SK-N-SH (cell line): Measurements from ENCODE around the gene NDEL1. TPM values are rescaled to one million over a fixed set of nuclear protein-coding genes. Genes with fewer than 3 reads are reported as not detected.
A peak's percentile ranks its signal among the peaks of the same experiment; 100 is the strongest.

Source experiments
- CTCF ChIA-PET: fragments of 300-600, 350-600 bp; formaldehyde crosslinking; extraction: SDS; loops from one replicate; lab custom pipeline; 2021; lab: Yijun Ruan, JAX
- POLR2A ChIA-PET: fragments of 350-600 bp; sonication (Branson Sonifier 250); formaldehyde crosslinking; extraction: SDS; loops from one replicate; lab custom pipeline; 2020; ENCODE audit warnings: antibody characterized with exemption, inconsistent platforms; lab: Yijun Ruan, JAX
- DNase-seq: peaks from one replicate; pipeline ENCODE4 v3.0.0; 2012
- H2AFZ ChIP-seq: fragments of 200-600 bp; sonication (generic); 2 replicates; pipeline ENCODE4 v1.8.1; 2016; ENCODE audit warnings: antibody characterized with exemption, mild to moderate bottlenecking, low read depth
- H3F3A ChIP-seq: fragments of 200-600 bp; sonication (generic); replicated peaks from 2 replicates; pipeline ENCODE3; 2016; ENCODE audit warnings: antibody characterized with exemption, mild to moderate bottlenecking; ENCODE audit not compliant: insufficient read depth
- H3K27ac ChIP-seq, 2 experiments: fragments of 200-500 bp in 1 of 2; fragments of 200-600 bp in 1 of 2; sonication (Bioruptor generic) in 1 of 2; sonication (generic), shearing (Covaris generic) in 1 of 2; 2 replicates each; pipeline versions ENCODE4 v1.5.1 to v1.6.1; 2014 to 2016; ENCODE audit warnings: low read depth in 2 of 2, inconsistent platforms in 1 of 2, low read length in 1 of 2, mild to moderate bottlenecking in 1 of 2, mixed read lengths in 1 of 2
- H3K27me3 ChIP-seq: fragments of 200-600 bp; sonication (generic), shearing (Covaris generic); 2 replicates; pipeline ENCODE4 v1.6.1; 2016; ENCODE audit warnings: mixed run types; ENCODE audit not compliant: insufficient read depth
- H3K36me3 ChIP-seq, 2 experiments: fragments of 200-500 bp in 1 of 2; fragments of 200-600 bp in 1 of 2; sonication (Bioruptor generic) in 1 of 2; sonication (generic) in 1 of 2; replicated peaks in 1 of 2; 2 replicates each; pipeline versions ENCODE3 to v1.5.1; 2014 to 2016; ENCODE audit warnings: low read length in 1 of 2, mild to moderate bottlenecking in 1 of 2; ENCODE audit not compliant: insufficient read depth in 2 of 2, control insufficient read depth in 1 of 2
- H3K4me1 ChIP-seq, 2 experiments: fragments of 200-500 bp in 1 of 2; fragments of 200-600 bp in 1 of 2; sonication (Bioruptor generic) in 1 of 2; sonication (generic), shearing (Covaris generic) in 1 of 2; 2 replicates each; pipeline versions ENCODE4 v1.5.1 to v1.6.1; 2014 to 2016; ENCODE audit warnings: low read depth in 1 of 2, low read length in 1 of 2, mixed run types in 1 of 2; ENCODE audit not compliant: insufficient read depth in 2 of 2, control insufficient read depth in 1 of 2
- H3K4me2 ChIP-seq: fragments of 200-600 bp; sonication (generic), shearing (Covaris generic); 2 replicates; pipeline ENCODE4 v1.6.1; 2017; ENCODE audit warnings: mixed run types
- H3K4me3 ChIP-seq, 2 experiments: fragments of 200-500 bp in 1 of 2; fragments of 200-600 bp in 1 of 2; sonication (Bioruptor generic) in 1 of 2; sonication (generic), shearing (Covaris generic) in 1 of 2; 2 replicates each; pipeline versions ENCODE4 v1.5.1 to v1.8.1; 2014 to 2016; ENCODE audit warnings: low read depth in 2 of 2, inconsistent platforms in 1 of 2, low read length in 1 of 2, mild to moderate bottlenecking in 1 of 2, mixed read lengths in 1 of 2, moderate library complexity in 1 of 2
- H3K79me2 ChIP-seq: fragments of 200-600 bp; sonication (generic); 2 replicates; pipeline ENCODE4 v1.8.1; 2017; ENCODE audit warnings: mild to moderate bottlenecking; ENCODE audit not compliant: insufficient read depth
- H3K9ac ChIP-seq: fragments of 200-600 bp; sonication (generic); 2 replicates; pipeline ENCODE4 v1.6.1; 2017; ENCODE audit warnings: mixed run types
- H3K9me2 ChIP-seq: fragments of 200-600 bp; sonication (generic); 2 replicates; pipeline ENCODE4 v1.6.1; 2017; ENCODE audit warnings: mixed run types
- H3K9me3 ChIP-seq: fragments of 200-600 bp; sonication (generic); 2 replicates; pipeline ENCODE4 v1.6.1; 2017; ENCODE audit warnings: mixed run types, mild to moderate bottlenecking, moderate library complexity
- H4K20me1 ChIP-seq: fragments of 200-600 bp; sonication (generic); 2 replicates; pipeline ENCODE4 v1.6.1; 2017; ENCODE audit warnings: mild to moderate bottlenecking, mixed run types; ENCODE audit not compliant: insufficient read depth
- CHD2 ChIP-seq: fragments of 150-350 bp; IDR thresholded peaks from 2 replicates; pipeline ENCODE4 v1.6.1; 2018; ENCODE audit warnings: low read length; ENCODE audit not compliant: partially characterized antibody
- CTCF ChIP-seq: fragments of 200-600 bp; sonication (generic); IDR thresholded peaks from 2 replicates; pipeline ENCODE4 v1.6.1; 2017; ENCODE audit warnings: antibody characterized with exemption, mild to moderate bottlenecking, moderate library complexity
- ELF1 ChIP-seq: IDR thresholded peaks from 2 replicates; pipeline ENCODE4 v1.4.0; 2012
- EZH2phosphoT487 ChIP-seq: fragments of 200-600 bp; sonication (generic); IDR thresholded peaks from 2 replicates; pipeline ENCODE4 v1.6.1; 2017; ENCODE audit warnings: low read depth, mixed run types, mild to moderate bottlenecking, antibody characterized with exemption, moderate library complexity, borderline replicate concordance
- FOXM1 ChIP-seq: IDR thresholded peaks from 2 replicates; pipeline ENCODE4 v1.4.0; 2012; ENCODE audit warnings: low read depth, mild to moderate bottlenecking
- GABPA ChIP-seq: IDR thresholded peaks from 2 replicates; pipeline ENCODE4 v1.4.0; 2012; ENCODE audit warnings: low read depth, mild to moderate bottlenecking
- JUND ChIP-seq: IDR thresholded peaks from 2 replicates; pipeline ENCODE4 v1.4.0; 2012
- MAX ChIP-seq: IDR thresholded peaks from 2 replicates; pipeline ENCODE4 v1.4.0; 2012; ENCODE audit warnings: low read depth
- MEF2A ChIP-seq: IDR thresholded peaks from 2 replicates; pipeline ENCODE4 v1.4.0; 2012; ENCODE audit warnings: low read depth, borderline replicate concordance
- NFIC ChIP-seq: IDR thresholded peaks from 2 replicates; pipeline ENCODE4 v1.4.0; 2012; ENCODE audit warnings: borderline replicate concordance
- POLR2AphosphoS5 ChIP-seq: IDR thresholded peaks from 2 replicates; pipeline ENCODE4 v1.6.1; 2012; ENCODE audit warnings: low read depth, low read length
- RAD21 ChIP-seq: IDR thresholded peaks from 2 replicates; pipeline ENCODE4 v1.6.1; 2012; ENCODE audit warnings: mild to moderate bottlenecking, low read length
- RCOR1 ChIP-seq: fragments of 150-350 bp; IDR thresholded peaks from 2 replicates; pipeline ENCODE4 v1.6.1; 2017; ENCODE audit warnings: antibody characterized with exemption, low read length
- SIN3A ChIP-seq: IDR thresholded peaks from 2 replicates; pipeline ENCODE4 v1.6.1; 2012; ENCODE audit warnings: low read depth, mild to moderate bottlenecking, low read length, moderate library complexity, borderline replicate concordance
- SMC3 ChIP-seq: IDR thresholded peaks from 2 replicates; pipeline ENCODE4 v1.6.1; 2012; ENCODE audit warnings: low read depth, low read length, improper control_type of control experiment
- TEAD4 ChIP-seq: IDR thresholded peaks from 2 replicates; pipeline ENCODE4 v1.4.0; 2012; ENCODE audit warnings: mild to moderate bottlenecking, borderline replicate concordance; ENCODE audit not compliant: insufficient read depth
- USF2 ChIP-seq: fragments of 150-350 bp; IDR thresholded peaks from 2 replicates; pipeline ENCODE4 v1.6.1; 2017; ENCODE audit warnings: antibody characterized with exemption, low read length, low read depth, borderline replicate concordance
- WGBS: methylation state at CpG from one replicate; pipeline ENCODE4 v1.1.6; 2017; ENCODE audit warnings: low lambda C conversion rate; 5-methylcytosine and 5-hydroxymethylcytosine counted together
- polyA plus RNA-seq, 3 experiments: library from polyadenylated mRNA; depleted of rRNA; stranded (reverse); fragments of >200 nt; gene quantifications; 2 replicates each; pipeline ENCODE4 v1.2.3, GENCODE V29; 2012

NDEL1 gene
- polyA plus RNA-seq, 1 of the 3 experiments (the other 2 are of a cell fraction): 49.5 TPM

GRCh38 chr17:8488901-8489300 lies 53.2 kb downstream of the NDEL1 start (continued):
- TF ChIP-seq CTCF (no peak), SMC3 (no peak), USF2 (no peak), CHD2 (no peak), MEF2A (no peak), TEAD4 (no peak), RAD21 (no peak), FOXM1 (no peak), RCOR1 (no peak), MAX (peak; percentile 90)
- TF ChIP-seq, all 33 proteins: peak for 4

- no peaks in the 10 kb centered on the region for H3K27me3 ChIP-seq
- H3K4me3 ChIP-seq: no peak overlapping the region
- no peak overlapping the region for H3K9ac ChIP-seq
- H3K79me2 ChIP-seq: no peaks in the 10 kb centered on the region
- no peak overlapping the region for H2AFZ ChIP-seq
- WGBS: 77% methylated on average over 3 of the region's 3 CpGs
- TF ChIP-seq EZH2phosphoT487: no peak
- no peak for TF ChIP-seq NFIC
- no peak for TF ChIP-seq MAX
- no peak for TF ChIP-seq ELF1
- no peak for TF ChIP-seq SIN3A
- TF ChIP-seq GABPA: no peak
- TF ChIP-seq POLR2AphosphoS5: no peak
- TF ChIP-seq CHD2: no peak
- TF ChIP-seq JUND: no peak
- TF ChIP-seq RAD21: no peak
- peak overlapping the region in 1 of 2 experiments; percentile 26; a peak in 1 of 4 replicates for H3K27ac ChIP-seq
- H3K9me2 ChIP-seq: no peaks in the 10 kb centered on the region
- ChIA-PET CTCF (no interaction called here), POLR2A (no interaction called here)
- no peaks in the 10 kb centered on the region for H3K4me1 ChIP-seq
- H3F3A ChIP-seq: peaks cover 18% of the 10 kb centered on the region
- no peak overlapping the region for H3K4me2 ChIP-seq
- H3K9me3 ChIP-seq: peaks cover 3% of the 10 kb centered on the region; the same call in 1 of the 2 replicates
- H3K36me3 ChIP-seq: peaks cover 70 to 81% of the 10 kb centered on the region in 2 experiments
- H4K20me1 ChIP-seq: no peaks in the 10 kb centered on the region
- no peak for DNase-seq
These were observed 54.2 kb downstream of the NDEL1 start for GRCh38 chr17:8489841-8490240.
